ENCODE results near the gene FAHD2B.
"Not testable (repeated sequence)": the region's sequence is repeated elsewhere in the genome, so short reads cannot be mapped to it uniquely, and the experiment has no call there.

DNA sequence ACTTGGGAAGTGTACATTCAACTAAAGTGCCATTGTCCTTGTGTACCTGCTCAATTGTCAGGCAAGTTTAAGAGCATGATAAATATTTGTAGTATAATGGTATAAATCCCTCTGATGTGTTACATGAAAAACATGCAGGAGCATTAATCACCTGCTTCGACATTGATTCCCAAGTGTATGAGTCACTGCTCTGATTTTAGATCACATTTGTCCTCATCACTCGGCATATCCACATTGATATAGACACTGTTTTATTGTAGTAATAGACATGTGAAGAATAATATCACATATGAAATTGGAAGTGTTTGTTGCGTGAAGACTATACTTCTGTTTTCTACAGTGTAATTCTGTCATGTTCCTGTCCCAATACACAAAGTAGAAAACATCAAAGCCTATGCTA lies 49.3 kb upstream of the FAHD2B start:
- TF ChIP-seq, protein P1, sequence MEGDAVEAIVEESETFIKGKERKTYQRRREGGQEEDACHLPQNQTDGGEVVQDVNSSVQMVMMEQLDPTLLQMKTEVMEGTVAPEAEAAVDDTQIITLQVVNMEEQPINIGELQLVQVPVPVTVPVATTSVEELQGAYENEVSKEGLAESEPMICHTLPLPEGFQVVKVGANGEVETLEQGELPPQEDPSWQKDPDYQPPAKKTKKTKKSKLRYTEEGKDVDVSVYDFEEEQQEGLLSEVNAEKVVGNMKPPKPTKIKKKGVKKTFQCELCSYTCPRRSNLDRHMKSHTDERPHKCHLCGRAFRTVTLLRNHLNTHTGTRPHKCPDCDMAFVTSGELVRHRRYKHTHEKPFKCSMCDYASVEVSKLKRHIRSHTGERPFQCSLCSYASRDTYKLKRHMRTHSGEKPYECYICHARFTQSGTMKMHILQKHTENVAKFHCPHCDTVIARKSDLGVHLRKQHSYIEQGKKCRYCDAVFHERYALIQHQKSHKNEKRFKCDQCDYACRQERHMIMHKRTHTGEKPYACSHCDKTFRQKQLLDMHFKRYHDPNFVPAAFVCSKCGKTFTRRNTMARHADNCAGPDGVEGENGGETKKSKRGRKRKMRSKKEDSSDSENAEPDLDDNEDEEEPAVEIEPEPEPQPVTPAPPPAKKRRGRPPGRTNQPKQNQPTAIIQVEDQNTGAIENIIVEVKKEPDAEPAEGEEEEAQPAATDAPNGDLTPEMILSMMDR (conservative IDR thresholded peaks at IDR 0.05; ENCODE audit: low read depth, low read length): not testable (repeated sequence)
- not testable (repeated sequence) for TF ChIP-seq EZH2 (IDR thresholded peaks at IDR 0.05; ENCODE audit: low read length, unreplicated experiment)

All from PC-3 (cell line).